Measurements from ENCODE around the gene KANSL1L.

KANSL1L gene

GRCh38 chr2:210034087-210034683 lies 137.0 kb downstream of the KANSL1L start:
- DNase-seq (ENCODE audit: low spot score) = no peak
- TF ChIP-seq CTCF (IDR thresholded peaks at IDR 0.05; ENCODE audit: extremely low read depth, missing control alignments) = no peak

- DNase-seq (ENCODE audit: low spot score) = no peak
- TF ChIP-seq CTCF (IDR thresholded peaks at IDR 0.05; ENCODE audit: extremely low read depth, missing control alignments) = no peak
These were observed 143.0 kb downstream of the KANSL1L start for GRCh38 chr2:210028178-210028577.

GRCh38 chr2:210027608-210028007 lies 143.6 kb downstream of the KANSL1L start:
- no peak for TF ChIP-seq CTCF (IDR thresholded peaks at IDR 0.05; ENCODE audit: extremely low read depth, missing control alignments)
- no peak for DNase-seq (ENCODE audit: low spot score)

- no peak for DNase-seq (ENCODE audit: low spot score)
- no peak for TF ChIP-seq CTCF (IDR thresholded peaks at IDR 0.05; ENCODE audit: extremely low read depth, missing control alignments)
These were observed 148.4 kb downstream of the KANSL1L start for GRCh38 chr2:210022824-210023223.

- DNase-seq (ENCODE audit: low spot score) = no peak
These were observed 151.1 kb downstream of the KANSL1L start for GRCh38 chr2:210020138-210020537.

GRCh38 chr2:210009896-210010295 lies 161.3 kb downstream of the KANSL1L start:
- DNase-seq (ENCODE audit: low spot score) = no peak
- TF ChIP-seq CTCF (IDR thresholded peaks at IDR 0.05; ENCODE audit: extremely low read depth, missing control alignments) = no peak

More at GRCh38 chr2:210020138-210020537, 151.1 kb downstream of the KANSL1L start:
- TF ChIP-seq CTCF (IDR thresholded peaks at IDR 0.05; ENCODE audit: extremely low read depth, missing control alignments) = no peak

- no peak for TF ChIP-seq CTCF (IDR thresholded peaks at IDR 0.05; ENCODE audit: extremely low read depth, missing control alignments)
- no peak for DNase-seq (ENCODE audit: low spot score)
These were observed 162.1 kb downstream of the KANSL1L start for GRCh38 chr2:210009126-210009525.
